Measurements from ENCODE around the gene SRCAP.

SRCAP gene

GRCh38 chr16:30785126-30786106, 86.4 kb downstream of the SRCAP start:
- Mint-ChIP-seq H3K27me3 (peaks cover 4% of the 10 kb centered on the region), H3K27ac (no peak overlapping the region), H3K36me3 (ENCODE audit: low read depth) (peaks cover 18% of the 10 kb centered on the region), H3K9me3 (no peaks in the 10 kb centered on the region), H3K4me3 (peak overlapping the region; percentile 85), H3K4me1 (ENCODE audit: low read depth) (peaks cover 21% of the 10 kb centered on the region)
- no peak for DNase-seq

GRCh38 chr16:30786115-30786935, 87.4 kb downstream of the SRCAP start:
- peak overlapping the region; percentile 59 for H3K27ac Mint-ChIP-seq
- peak overlapping the region; percentile 85 for H3K4me3 Mint-ChIP-seq
- H3K36me3 Mint-ChIP-seq (ENCODE audit: low read depth): peaks cover 18% of the 10 kb centered on the region
- DNase-seq: peak; percentile 51
- peaks cover 21% of the 10 kb centered on the region for H3K4me1 Mint-ChIP-seq (ENCODE audit: low read depth)
- H3K27me3 Mint-ChIP-seq: peaks cover 4% of the 10 kb centered on the region
- no peaks in the 10 kb centered on the region for H3K9me3 Mint-ChIP-seq

DNA sequence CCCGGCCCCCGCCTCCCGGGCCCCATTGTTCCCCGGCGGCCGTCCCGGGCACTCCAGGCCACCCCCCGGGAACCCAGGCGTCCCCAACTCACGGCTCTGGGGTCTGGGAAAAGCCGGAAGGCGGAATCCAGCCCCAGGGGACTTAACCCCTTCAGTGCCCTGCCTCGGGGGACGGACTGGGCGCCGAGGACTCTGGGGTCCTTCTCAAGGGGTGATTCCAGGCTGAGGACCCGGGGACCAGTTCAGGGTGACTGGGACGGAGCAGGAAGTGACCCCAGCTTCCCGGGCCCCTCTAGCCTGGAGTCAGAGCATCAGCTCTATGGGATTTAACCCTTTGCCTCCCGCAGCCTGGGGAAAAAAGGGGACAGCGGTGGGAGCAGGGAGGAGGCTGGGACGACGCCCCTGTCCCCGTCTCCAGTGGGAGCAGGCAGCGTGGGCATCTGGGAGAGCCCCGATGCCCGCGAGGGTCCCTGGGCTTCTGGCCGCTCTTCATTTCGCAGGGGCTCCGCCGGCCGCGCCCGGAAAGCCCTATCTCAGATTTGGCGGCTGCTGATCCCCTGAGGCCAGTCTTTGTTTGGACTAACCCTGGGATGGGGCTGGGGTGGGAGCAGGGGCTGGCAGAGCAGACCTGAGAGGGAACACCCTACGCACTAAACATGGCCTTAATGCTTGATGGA, 88.1 kb downstream of the SRCAP start, which contains the start of gene ZNF629:
ZNF629 (minus strand) TSS at position 270 of the 677 bp plus-strand sequence. CDS start 2,723 bp downstream, outside the sequence.
- DNase-seq: peak; percentile 66
- Mint-ChIP-seq H3K36me3 (ENCODE audit: low read depth) (peaks cover 13% of the 10 kb centered on the region), H3K4me3 (peak within 1 kb of the TSS; percentile 85), H3K27ac (peak within 1 kb of the TSS; percentile 83), H3K27me3 (peaks cover 4% of the 10 kb centered on the region), H3K9me3 (no peaks in the 10 kb centered on the region), H3K4me1 (ENCODE audit: low read depth) (peaks cover 21% of the 10 kb centered on the region)

DNA sequence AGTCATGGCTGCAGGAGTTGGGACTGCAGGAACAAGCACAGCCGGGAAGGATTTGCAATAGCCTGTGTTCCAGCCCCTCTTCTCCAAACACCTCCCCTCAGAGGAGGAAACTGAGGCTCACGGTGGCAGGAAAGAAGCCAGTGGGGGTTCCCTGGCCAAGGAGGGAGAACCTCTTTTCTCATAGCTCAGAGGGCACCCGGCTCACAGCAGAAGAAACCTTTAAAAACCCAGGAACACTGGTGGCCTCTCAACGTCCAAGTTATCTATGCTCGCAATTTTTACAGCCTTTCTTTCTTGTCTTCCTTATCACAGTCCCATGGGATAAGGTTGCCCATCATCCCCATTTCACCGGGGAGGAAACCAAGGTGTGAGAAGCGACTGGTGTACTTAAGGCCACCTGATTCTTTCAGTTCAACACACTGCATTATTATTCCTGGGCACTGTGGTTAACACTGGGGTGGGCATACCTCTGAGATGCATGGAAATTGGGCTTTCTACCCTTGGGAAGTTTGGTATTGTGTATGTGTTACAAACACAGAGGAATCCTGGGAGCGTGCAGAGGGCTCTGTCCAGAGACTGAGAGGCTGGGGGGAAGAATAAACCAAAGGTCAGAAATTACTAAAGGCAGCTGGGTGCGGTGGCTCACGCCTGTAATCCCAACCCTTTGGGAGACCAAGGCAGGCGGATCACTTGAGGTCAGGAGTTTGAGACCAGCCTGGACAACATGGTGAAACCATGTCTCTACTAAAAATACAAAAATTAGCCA, 88.8 kb downstream of the SRCAP start:
- DNase-seq: no peak
- H3K27me3 Mint-ChIP-seq: peaks cover 4% of the 10 kb centered on the region
- H3K4me1 Mint-ChIP-seq (ENCODE audit: low read depth): peaks cover 21% of the 10 kb centered on the region
- peak overlapping the region; percentile 85 for H3K4me3 Mint-ChIP-seq
- H3K27ac Mint-ChIP-seq: peak overlapping the region; percentile 83
- H3K9me3 Mint-ChIP-seq: no peaks in the 10 kb centered on the region
- H3K36me3 Mint-ChIP-seq (ENCODE audit: low read depth): peaks cover 10% of the 10 kb centered on the region
